Thyroid gland (tissue), 4 donors: ENCODE results near the gene SST. TPM values are rescaled to one million over a fixed set of nuclear protein-coding genes. Genes with fewer than 3 reads are reported as not detected.

ENCODE experiments used
- DNase-seq, 2 donors: peaks; one replicate each; pipeline ENCODE4 v3.0.0-alpha.2; 2019
- H3K27ac ChIP-seq, 3 donors: fragments of 200-600 bp; sonication (generic); 1 replicate in 2 of 3; 2 replicates in 1 of 3; pipeline ENCODE4 v1.5.1; 2016 to 2019; ENCODE audit warnings: mild to moderate bottlenecking in 1 of 3, moderate library complexity in 1 of 3
- H3K27me3 ChIP-seq: fragments of 200-600 bp; sonication (generic); one replicate; pipeline ENCODE4 v1.5.1; 2019
- H3K36me3 ChIP-seq, 2 donors: fragments of 200-600 bp; sonication (generic); one replicate each; pipeline ENCODE4 v1.5.1; 2016 to 2019
- H3K4me1 ChIP-seq, 2 donors: fragments of 200-600 bp; sonication (generic); one replicate each; pipeline ENCODE4 v1.5.1; 2017 to 2019
- H3K4me3 ChIP-seq, 3 donors: fragments of 200-600 bp; sonication (generic); replicated peaks in 1 of 3; 1 replicate in 2 of 3; 2 replicates in 1 of 3; pipeline ENCODE4 v1.5.1; 2016; ENCODE audit warnings: mild to moderate bottlenecking in 1 of 3
- H3K9me3 ChIP-seq: fragments of 200-600 bp; sonication (generic); one replicate; pipeline ENCODE4 v1.5.1; 2017
- CTCF ChIP-seq, 6 experiments: fragments of 200-600 bp in 3 of 6; fragments of 450-650 bp in 3 of 6; sonication (generic) in 3 of 6; IDR thresholded peaks; one replicate each; pipeline ENCODE4 v1.5.1; 2016 to 2019; ENCODE audit warnings: antibody characterized with exemption in 6 of 6, mild to moderate bottlenecking in 2 of 6, inconsistent platforms in 1 of 6, moderate library complexity in 1 of 6
- POLR2A ChIP-seq, 2 donors: fragments of 450-650 bp; IDR thresholded peaks; one replicate each; pipeline ENCODE4 v1.6.1; 2017; ENCODE audit warnings: antibody characterized with exemption in 2 of 2, mild to moderate bottlenecking in 2 of 2, moderate library complexity in 1 of 2
- WGBS, 2 donors: methylation state at CpG; one replicate each; pipeline ENCODE4 v1.1.5; 2017; 5-methylcytosine and 5-hydroxymethylcytosine counted together
- intact Hi-C: fragments of 100-400 bp; cut with DNase I; formaldehyde crosslinking; loops from one replicate; pipeline ENCODE4 v1.15.1; 2023
- total RNA-seq, 4 donors: library from RNA; depleted of rRNA; stranded (reverse); fragments of >200 nt; gene quantifications; one replicate each; pipeline ENCODE4 v1.2.3, GENCODE V29; 2016

Gene SST
- total RNA-seq, 4 donors from 2014 or later = 1.5 TPM; not detected in 3

DNA sequence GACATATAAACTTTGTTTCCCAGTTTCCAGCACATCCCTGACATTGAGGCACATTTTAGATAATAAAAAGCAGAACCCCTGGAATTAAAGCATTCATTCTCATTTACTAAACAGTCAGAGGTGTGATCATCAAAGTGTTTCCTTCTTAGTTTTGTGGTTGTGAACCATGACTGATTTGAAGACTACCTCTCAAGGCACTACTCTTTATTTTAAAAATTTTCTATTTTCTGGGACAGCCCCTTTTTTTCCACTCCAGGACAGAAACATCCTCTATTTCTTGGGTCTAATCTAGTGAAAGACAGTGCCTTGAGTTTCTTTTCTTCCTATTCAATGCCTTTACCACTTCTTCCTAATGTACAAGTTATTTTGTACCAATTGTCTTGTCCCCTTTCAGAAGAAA, 5.2 kb downstream of the SST start:
- intact Hi-C loops = no loop called here
- Histone ChIP-seq H3K27me3 (no peaks in the 10 kb centered on the region), H3K36me3 (no peaks in the 10 kb centered on the region), H3K4me1 (no peaks in the 10 kb centered on the region), H3K27ac (no peak overlapping the region), H3K9me3 (no peaks in the 10 kb centered on the region), H3K4me3 (no peak overlapping the region)
- no peak for DNase-seq
- TF ChIP-seq POLR2A (IDR thresholded peaks at IDR 0.05) (no peak), CTCF (IDR thresholded peaks at IDR 0.05) (no peak)

DNA sequence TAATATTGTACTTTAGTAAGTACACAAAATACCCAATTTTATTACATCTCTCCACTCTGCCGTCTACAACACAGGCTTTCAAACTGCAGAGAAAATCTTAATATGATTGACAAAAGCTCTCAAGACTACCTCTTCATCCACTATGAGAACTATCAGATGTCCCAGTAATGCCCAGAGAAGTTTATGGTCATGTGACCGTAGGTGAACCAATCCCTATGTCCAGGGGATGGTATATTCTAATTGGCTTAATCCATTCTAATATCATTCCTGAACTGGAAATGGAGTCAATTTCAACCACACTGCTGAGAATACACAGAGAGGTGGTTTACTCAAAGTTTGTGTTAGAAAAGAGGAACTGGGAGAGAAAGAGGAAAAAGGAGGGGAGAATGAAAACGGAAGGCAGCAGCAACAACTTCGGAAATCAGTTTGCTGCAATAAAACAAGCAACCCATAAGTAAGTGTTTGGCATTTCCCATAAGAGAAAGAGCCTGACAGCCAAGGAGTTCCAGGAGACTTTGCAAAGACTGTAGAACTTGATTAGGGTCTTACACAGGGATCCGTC, 7.3 kb downstream of the SST start:
- H3K9me3 ChIP-seq = no peaks in the 10 kb centered on the region
- intact Hi-C loops = no loop called here
- no peaks in the 10 kb centered on the region for H3K27me3 ChIP-seq
- H3K4me1 ChIP-seq = no peaks in the 10 kb centered on the region
- no peak overlapping the region for H3K4me3 ChIP-seq
- H3K36me3 ChIP-seq = no peaks in the 10 kb centered on the region
- 78 to 82% methylated on average over 5 of the region's 5 CpGs for WGBS, 2 donors
- DNase-seq = no peak
- no peak for TF ChIP-seq CTCF (IDR thresholded peaks at IDR 0.05)
- TF ChIP-seq POLR2A (IDR thresholded peaks at IDR 0.05) = no peak
- H3K27ac ChIP-seq = no peak overlapping the region

DNA sequence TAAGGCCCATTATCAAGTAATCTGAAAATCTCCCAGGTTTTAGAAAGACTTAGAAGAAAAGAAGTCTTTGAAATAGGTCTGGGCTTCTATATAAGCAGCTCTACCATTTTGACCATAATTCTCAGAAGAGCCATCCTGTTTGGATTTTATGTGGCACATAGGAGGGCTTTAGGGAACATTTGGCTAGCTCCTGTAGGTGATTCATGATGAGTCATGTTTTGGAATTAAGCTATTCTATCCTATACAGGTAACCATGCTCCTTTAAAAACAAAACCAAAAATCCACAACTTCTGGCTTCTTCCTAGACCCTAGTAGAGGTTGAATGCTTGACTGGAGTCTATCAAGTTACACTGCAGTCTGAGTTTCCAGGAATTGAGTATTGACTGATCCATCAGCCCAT, 8.9 kb downstream of the SST start:
- TF ChIP-seq POLR2A (IDR thresholded peaks at IDR 0.05) = no peak
- TF ChIP-seq CTCF (IDR thresholded peaks at IDR 0.05) = no peak
- Histone ChIP-seq H3K4me3 (no peak overlapping the region), H3K9me3 (no peaks in the 10 kb centered on the region), H3K4me1 (no peaks in the 10 kb centered on the region), H3K27me3 (no peaks in the 10 kb centered on the region), H3K27ac (no peak overlapping the region), H3K36me3 (no peaks in the 10 kb centered on the region)
- intact Hi-C loops = no loop called here
- no peak for DNase-seq

DNA sequence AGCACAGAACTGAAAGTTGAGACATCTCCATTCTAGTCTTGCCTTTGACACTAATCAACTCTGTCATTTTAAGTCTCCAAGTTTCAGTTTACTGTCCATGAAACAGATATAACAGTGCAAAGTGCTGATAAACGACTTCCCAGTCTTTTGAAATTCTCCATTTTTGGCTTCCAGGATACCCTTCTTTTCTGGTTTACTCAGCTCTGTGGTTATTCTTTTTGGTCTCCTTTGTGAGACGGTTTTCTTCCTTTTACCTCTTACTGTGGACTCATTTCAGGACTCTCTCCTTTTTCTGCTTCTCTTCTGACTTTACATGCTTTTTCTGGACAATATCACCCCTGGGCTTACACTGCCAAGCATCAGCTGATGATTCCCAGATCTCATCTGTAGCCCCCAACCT, 18.9 kb downstream of the SST start:
- TF ChIP-seq CTCF (IDR thresholded peaks at IDR 0.05) = no peak
- TF ChIP-seq POLR2A (IDR thresholded peaks at IDR 0.05) = no peak
- H3K4me1 ChIP-seq = no peaks in the 10 kb centered on the region
- no peaks in the 10 kb centered on the region for H3K36me3 ChIP-seq
- no peak overlapping the region for H3K27ac ChIP-seq
- DNase-seq = no peak
- H3K4me3 ChIP-seq = no peak overlapping the region
- H3K27me3 ChIP-seq = no peaks in the 10 kb centered on the region
- WGBS, 2 donors = 55 to 70% methylated on average over 2 of the region's 2 CpGs
- intact Hi-C loops = no loop called here
- no peaks in the 10 kb centered on the region for H3K9me3 ChIP-seq

DNA sequence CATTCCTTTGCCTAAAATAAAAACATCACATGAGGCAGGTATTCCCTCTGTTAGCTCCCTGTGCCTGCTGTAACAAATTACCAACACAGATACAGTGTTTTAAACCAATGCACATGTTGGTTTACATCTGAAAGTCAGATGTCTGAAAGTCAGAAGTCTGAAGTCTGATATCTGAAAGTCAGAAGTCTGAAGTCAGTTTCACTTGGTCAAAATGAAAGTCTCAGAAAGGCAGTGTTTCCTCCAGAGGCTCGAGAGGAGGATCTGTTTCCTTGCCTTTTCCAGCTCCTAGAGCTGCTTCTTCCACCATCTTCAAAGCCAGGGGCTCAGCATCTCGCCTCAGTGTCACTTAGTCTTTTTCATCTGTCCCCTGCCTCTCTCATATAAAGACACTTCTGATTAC, 22.0 kb downstream of the SST start:
- Histone ChIP-seq H3K4me1 (no peaks in the 10 kb centered on the region), H3K27me3 (no peaks in the 10 kb centered on the region), H3K9me3 (no peaks in the 10 kb centered on the region), H3K4me3 (no peak overlapping the region), H3K36me3 (no peaks in the 10 kb centered on the region), H3K27ac (no peak overlapping the region)
- WGBS, 2 donors = 67 to 81% methylated on average over 2 of the region's 2 CpGs
- TF ChIP-seq CTCF (IDR thresholded peaks at IDR 0.05) = no peak
- TF ChIP-seq POLR2A (IDR thresholded peaks at IDR 0.05) = no peak
- no peak for DNase-seq
- intact Hi-C loops = no loop called here
